GM21447 (cell line): ENCODE data around the gene G6PD.

Experiments
- ATAC-seq: cut with Tn5 transposase; IDR thresholded peaks from one replicate; pipeline ENCODE4 v1.9.1; 2021; ENCODE audit not compliant: unreplicated experiment

The G6PD gene

DNA sequence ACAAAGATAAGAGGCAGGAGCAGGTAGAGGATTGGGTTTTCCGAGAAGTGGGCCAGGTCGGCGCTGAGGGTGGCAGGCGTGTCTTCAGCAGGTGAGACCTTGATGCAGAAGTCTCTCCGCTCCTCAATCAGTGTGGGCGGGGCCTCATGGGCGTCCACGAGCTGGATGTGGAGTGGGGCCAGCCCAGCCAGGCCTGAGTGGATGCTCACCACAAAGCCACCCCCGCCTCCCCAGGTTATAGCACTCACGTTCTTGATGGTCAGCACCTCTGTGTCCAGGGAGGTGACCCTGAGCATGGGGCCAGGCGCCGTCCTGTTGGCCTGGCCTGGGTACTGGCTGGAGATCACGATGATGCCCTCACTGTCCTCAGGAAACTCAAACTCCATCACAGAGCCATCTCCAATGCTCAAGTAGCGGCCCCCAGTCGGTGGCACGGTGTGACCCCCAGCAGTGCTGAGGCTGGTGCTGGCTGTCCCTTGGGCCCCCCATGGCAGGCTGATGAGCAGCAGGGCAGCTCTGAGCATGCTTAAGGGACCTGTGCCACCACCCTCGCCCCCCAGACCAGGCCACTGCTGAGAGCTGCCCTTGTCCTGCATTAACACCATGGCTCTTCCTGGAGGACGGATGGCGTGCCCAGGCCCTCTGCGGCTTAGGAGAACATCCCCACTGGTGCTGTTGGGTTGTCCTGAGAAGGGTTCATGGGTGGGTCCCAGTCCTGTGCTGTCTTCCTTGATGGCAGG is 58.1 kb downstream of the G6PD start:
- no peak for ATAC-seq

DNA sequence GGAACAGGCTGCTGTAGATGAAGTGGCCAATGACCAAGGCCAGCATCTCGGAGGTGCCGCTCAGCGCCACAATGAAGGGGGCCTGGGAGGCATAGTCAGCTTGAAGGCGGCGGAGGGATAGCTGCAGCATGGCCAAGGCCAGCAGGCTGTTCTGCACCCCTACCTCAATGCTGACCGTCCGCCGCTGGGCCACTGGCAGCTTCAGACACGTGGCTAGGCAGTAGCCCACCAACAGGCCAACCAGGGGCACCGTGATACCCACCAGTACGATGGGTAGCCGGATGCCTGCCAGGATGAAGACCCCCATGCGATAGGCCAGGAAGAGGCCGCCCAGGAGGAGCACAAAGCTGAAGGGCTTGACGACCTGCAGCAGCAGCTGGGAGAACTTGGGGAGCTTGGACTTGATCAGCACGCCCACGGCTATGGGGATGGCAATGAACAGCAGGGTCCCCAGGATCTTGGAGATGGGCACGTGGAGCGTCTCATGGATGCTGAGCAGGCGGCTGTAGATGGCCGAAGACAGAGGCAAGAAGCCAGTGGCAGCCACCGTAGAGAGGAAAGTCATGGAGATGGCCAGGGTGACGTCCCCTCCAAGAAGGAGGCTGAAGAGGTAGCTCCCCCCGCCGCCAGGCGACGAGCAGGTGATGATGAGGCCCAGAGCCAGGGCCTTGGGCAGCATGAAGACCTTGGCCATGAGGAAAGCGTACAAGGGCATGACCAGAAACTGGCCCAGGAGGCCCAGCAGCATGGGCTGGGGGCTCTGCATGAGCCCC is 58.9 kb downstream of the G6PD start:
- ATAC-seq: no peak

DNA sequence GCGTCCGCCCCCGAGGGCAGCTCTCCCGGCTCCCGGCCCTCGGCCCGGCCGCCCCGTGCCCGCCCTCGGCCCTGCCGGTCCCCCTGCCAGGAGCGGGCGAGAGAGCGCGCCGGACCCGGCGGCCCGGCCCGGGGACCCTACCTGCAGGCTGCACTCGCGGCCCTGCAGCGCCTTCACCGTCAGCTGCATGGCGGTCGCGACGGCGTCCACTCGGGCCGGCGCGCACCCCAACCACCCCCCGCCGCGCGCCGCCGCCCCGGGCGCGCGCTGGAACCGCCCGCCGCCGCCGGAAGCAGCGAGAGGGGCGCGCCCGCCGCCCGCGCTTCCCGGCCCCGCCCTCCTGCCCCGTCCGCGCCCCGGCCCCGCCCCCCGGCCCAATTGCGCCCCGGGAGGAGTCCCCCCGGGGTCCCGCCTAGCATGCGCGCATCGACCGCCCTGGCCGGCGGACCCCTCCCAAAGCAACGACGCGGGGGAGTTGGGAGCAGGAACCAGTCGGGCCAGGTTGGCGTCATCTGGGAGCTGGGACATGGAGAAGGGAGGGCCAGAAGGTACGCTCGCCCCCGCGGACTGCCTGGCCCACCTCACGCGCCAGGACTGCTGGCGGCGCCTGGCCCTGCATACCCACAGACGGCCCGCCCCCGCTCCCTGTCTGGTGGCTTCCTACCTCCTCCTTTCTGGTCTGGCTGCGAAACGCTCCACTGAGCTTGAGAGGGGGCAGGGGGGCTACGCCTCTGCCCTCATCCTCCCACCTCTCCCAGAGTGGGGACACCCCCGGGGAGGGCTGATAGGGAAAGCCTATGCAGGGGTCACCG is 60.0 kb downstream of the G6PD start, which contains the start of gene UBL4A:
Gene UBL4A, minus strand, starts transcription at position 220 of the 812 bp plus-strand sequence. Its CDS starts 31 bp downstream, at position 189.
- no peak for ATAC-seq

GRCh38 chrX:154486052-154486395 is 60.6 kb downstream of the G6PD start:
- ATAC-seq: no peak

- no peak for ATAC-seq
These were observed 61.2 kb downstream of the G6PD start for GRCh38 chrX:154485150-154486051.

GRCh38 chrX:154484255-154485149 is 62.1 kb downstream of the G6PD start:
- ATAC-seq: no peak

GRCh38 chrX:154483325-154483724 is 63.3 kb downstream of the G6PD start:
- no peak for ATAC-seq

DNA sequence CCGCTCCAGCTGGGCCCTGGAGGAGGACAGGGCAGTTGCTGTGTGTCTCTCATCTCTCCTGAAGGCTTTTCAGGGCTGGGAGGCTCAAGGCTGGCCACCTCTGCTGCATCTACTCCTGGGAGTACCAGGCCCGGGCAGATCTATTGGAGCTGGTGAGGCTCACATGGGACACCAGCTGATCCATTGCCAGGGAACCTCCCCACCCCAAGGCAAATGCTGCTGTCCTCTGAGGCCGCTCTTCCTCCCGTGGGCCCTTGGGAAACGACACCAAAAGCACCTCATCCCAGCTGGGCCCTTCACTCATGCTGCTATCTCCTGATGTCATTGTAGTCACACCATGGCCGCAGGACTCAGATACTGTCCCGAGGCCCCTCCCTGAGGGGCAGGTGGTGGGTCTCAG is 63.9 kb downstream of the G6PD start:
- no peak for ATAC-seq

DNA sequence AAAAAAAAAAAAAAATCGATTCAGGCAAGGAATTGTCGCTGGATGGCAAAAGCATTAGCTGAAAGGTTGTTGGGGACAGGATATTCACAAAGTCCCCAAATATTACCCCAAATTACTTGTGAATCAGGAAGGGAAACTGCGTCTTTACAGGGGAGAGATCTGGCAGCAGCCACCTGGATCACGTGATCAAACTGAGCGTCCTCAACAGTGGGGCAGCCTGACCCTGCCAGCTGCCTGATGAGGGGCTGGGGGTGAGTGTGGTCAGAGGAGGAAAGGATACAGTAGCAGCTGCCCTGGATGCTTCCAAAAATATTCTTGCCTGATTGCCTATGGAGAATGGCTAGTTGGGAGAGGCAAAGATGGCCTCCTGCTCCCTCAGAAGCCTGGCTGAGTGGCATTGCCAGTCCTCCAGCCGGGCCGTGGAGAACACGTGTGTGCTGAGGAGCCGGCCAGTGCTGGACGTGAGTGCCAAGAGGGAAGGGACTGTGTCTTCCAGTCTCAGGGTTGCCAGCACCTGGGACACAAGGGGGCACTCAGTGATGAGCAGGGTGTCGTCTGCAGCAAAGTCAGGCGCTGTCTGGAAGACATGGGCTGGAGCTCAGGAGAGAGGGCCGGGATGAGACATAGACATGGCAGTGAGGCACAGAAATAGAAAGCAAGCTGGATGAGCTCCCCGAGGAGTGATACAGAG is 64.6 kb downstream of the G6PD start:
- ATAC-seq: no peak
